Measurements from ENCODE around the gene VSIG8.
"Not testable (repeated sequence)": the region's sequence is repeated elsewhere in the genome, so short reads cannot be mapped to it uniquely, and the experiment has no call there.

VSIG8 gene, protein sequence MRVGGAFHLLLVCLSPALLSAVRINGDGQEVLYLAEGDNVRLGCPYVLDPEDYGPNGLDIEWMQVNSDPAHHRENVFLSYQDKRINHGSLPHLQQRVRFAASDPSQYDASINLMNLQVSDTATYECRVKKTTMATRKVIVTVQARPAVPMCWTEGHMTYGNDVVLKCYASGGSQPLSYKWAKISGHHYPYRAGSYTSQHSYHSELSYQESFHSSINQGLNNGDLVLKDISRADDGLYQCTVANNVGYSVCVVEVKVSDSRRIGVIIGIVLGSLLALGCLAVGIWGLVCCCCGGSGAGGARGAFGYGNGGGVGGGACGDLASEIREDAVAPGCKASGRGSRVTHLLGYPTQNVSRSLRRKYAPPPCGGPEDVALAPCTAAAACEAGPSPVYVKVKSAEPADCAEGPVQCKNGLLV

DNA sequence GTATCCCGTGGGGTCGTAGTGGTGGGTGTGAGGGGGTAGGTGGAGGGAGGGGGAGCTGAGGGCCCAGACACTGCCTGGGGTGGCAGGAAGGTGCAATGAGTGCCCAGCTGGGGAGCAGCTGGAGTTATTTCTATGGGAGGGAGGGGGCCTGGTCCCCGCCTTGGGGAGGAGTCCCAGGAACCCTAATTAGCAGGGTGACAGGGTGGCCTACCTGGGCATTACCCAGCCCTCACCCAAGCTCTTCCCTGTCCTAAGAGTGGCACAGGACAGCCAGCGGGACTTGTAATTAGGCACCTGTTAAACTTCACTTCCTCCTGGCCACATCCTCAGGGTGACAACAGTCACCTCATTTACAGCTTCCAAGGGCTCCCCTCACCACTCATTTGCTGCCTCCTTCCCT lies at the start of gene VSIG8:
TSS of gene VSIG8 (minus strand) at position 101 of the 400 bp plus-strand sequence. CDS start 136 bp downstream, outside the sequence.
- Mint-ChIP-seq H3K27me3 (peaks cover 6% of the 10 kb centered on the region), H3K4me3 (no peak within 1 kb of the TSS), H3K4me1 (ENCODE audit: low read depth) (peaks cover 6% of the 10 kb centered on the region), H3K9me3 (no peaks in the 10 kb centered on the region), H3K27ac (no peak within 1 kb of the TSS), H3K36me3 (ENCODE audit: low read depth) (no peaks in the 10 kb centered on the region)

DNA sequence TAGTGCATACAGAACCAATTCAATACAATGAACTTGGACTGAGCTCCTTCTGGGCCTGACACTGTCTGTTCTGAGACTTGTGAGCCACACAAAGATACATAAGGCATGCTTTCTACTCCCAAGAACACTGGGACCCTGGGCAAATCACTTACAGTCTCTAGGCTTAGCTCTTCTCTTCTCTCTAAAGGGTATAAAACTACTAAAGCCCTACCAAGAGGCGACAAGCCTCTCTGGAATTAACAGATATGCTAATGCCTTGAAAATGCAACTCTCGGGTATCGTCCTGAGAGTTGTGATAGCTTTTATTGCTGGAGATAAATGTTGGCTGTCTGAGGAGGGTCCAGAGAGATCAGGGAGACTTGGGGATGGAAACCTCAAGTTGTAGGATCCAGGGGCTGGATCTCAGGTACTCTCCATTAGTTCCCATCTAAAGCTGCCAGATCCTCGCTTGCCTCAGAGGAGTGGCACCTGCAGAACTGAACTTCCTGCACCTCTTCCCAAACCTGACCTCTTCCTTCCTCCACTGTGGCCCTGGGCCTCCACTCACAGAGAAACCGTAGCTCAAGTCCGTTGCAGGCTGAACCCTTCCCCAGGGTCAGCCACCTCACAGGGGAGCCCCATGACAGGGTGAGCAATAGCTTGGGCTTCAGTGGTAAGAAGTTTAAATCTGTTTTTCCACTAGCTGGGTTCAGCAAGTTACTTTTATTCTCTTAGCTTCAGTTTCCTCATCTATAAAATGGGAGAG lies 49.0 kb upstream of the VSIG8 start:
- H3K9me3 Mint-ChIP-seq: no peaks in the 10 kb centered on the region
- peak overlapping the region; percentile 96 for H3K27ac Mint-ChIP-seq
- H3K4me1 Mint-ChIP-seq (ENCODE audit: low read depth): peaks cover 49% of the 10 kb centered on the region
- H3K27me3 Mint-ChIP-seq: no peaks in the 10 kb centered on the region
- peaks cover 15% of the 10 kb centered on the region for H3K36me3 Mint-ChIP-seq (ENCODE audit: low read depth)
- H3K4me3 Mint-ChIP-seq: peak overlapping the region; percentile 30

DNA sequence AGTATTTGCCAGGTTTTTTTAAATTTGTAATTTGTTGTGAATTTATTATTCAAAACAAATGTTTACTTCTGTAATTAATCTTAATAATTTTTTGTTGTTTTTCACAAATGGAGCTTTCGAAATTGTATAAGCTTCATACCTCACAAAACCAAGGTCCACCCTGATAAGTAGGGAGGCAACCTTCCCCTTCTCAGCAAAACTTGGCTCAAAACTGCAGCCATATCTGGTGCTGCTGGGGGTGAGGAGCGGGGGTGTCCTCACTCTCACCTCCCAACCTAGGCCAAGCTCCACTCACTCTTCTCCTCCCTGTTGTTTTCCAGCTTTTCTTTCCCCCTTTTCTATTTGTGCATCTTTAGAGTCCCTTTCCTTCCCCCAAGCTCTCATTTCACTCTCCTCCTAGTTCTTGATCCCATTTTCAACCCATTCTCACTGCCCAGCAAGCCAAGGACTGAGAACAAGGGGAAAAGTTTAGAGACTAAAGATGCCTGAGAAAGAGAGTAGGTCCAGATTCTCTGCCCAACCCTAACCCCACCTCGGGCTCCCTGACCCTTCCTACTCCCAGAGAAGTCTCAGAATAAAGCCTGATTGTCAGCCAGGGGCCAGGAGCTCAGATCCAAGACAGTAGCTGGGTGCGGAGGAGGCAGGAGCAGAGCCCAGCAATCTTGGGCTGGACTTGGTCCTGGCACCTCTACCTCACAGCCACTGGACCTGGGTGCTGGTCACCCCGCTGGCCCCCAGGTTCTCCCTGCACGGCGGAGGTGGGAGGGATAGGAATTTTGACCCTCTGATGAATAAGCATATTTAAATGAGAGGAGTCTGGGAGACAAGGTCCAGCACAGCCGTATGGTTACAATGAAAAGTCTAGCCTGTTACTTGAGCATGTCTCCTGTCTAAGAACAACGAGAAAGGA lies 45.8 kb upstream of the VSIG8 start:
- no peak overlapping the region for H3K4me3 Mint-ChIP-seq
- no peak overlapping the region for H3K27ac Mint-ChIP-seq
- no peaks in the 10 kb centered on the region for H3K36me3 Mint-ChIP-seq (ENCODE audit: low read depth)
- no peaks in the 10 kb centered on the region for H3K9me3 Mint-ChIP-seq
- H3K4me1 Mint-ChIP-seq (ENCODE audit: low read depth): peaks cover 40% of the 10 kb centered on the region
- H3K27me3 Mint-ChIP-seq: no peaks in the 10 kb centered on the region

DNA sequence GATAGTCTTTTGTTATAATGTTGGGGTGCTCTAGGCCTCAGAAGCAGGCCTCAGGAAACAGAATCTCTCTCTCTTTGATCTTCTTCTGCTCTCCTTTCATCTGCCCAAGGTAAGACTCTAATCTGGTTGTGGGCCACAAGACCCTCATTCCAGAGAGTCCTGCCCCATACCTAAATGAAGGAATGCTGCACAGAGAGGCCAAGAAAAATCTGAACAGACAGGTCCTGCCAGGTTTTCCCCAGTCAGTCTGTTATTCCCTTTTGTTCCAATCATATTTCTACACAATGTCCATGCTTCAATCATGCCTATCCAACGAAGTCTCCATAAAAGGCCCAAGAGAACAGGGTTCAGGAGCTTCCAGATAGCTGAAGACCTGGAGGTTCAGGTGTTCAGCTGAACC lies 44.5 kb upstream of the VSIG8 start:
- H3K4me3 Mint-ChIP-seq: no peak overlapping the region
- H3K36me3 Mint-ChIP-seq (ENCODE audit: low read depth): no peaks in the 10 kb centered on the region
- H3K27ac Mint-ChIP-seq: no peak overlapping the region
- H3K9me3 Mint-ChIP-seq: no peaks in the 10 kb centered on the region
- no peaks in the 10 kb centered on the region for H3K27me3 Mint-ChIP-seq
- peaks cover 28% of the 10 kb centered on the region for H3K4me1 Mint-ChIP-seq (ENCODE audit: low read depth)

DNA sequence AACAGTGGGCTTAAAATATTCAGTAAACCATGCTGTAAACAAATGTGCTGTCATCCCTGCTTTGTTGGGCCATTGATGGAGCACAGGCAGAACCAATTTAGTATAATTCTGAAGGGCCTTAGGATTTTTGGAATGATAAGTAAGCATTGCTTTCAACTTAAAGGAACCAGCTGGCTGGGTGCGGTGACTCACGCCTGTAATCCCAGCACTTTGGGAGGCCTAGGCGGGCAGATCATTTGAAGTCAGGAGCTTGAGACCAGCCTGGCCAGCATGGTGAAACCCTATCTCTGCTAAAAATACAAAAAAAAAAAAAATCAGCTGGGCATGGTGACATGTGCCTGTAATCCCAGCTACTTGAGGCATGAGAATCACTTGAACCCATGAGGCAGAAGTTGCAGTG lies 41.6 kb upstream of the VSIG8 start:
- not testable (repeated sequence) for H3K27me3 Mint-ChIP-seq; H3K9me3 Mint-ChIP-seq; H3K27ac Mint-ChIP-seq; H3K4me3 Mint-ChIP-seq; H3K4me1 Mint-ChIP-seq (ENCODE audit: low read depth); H3K36me3 Mint-ChIP-seq (ENCODE audit: low read depth)

DNA sequence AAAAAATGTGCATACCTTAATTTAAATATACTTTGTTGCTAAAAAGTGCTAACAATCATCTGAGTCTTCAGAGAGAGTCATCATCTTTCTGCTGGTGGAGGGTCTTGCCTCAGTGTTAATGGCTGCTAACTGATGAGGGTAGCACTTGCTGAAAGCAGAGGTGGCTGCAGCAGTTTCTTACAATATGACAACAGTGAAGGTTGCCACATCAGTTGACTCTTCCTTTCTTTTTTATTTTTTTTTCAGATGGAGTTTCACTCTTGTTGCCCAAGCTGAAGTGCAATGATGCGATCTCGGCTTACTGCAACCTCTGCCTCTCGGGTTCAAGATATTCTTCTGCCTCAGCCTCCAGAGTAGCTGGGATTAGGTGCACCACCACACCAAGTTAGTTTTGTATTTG lies 40.1 kb upstream of the VSIG8 start:
- no peaks in the 10 kb centered on the region for H3K9me3 Mint-ChIP-seq
- H3K4me3 Mint-ChIP-seq: no peak overlapping the region
- H3K4me1 Mint-ChIP-seq (ENCODE audit: low read depth): no peaks in the 10 kb centered on the region

DNA sequence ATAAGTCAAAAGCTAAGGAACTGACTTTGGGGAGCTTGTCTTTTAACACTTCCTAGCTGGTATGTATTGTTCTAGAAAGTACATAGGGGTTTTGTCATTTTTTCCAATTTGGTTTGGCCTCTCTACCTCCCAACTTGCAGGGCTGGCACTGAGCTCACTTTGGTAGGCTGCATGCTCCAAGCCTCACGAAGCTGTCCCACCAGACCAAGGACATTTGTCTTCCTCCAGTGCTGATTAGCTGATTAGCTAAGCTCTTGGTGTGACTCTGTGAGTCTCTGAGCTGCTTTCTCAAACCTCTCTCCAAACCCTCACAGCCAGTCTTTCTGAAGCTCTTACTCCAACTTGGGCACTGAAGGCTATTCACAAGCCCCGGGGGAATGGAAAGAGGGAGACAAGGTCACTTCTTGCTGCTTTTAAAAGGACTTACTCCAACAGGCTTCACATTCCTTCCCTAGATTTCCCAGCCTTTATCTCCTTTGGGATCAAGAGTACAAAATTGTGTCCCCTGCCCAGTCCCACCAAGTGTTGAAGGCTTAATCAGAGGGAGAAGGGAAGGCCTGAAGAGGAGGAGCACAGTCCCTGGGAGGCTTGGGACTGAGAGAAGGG lies 38.4 kb upstream of the VSIG8 start:
- H3K4me3 Mint-ChIP-seq: no peak overlapping the region
- H3K27me3 Mint-ChIP-seq: no peaks in the 10 kb centered on the region
- no peaks in the 10 kb centered on the region for H3K9me3 Mint-ChIP-seq
- no peak overlapping the region for H3K27ac Mint-ChIP-seq
- no peaks in the 10 kb centered on the region for H3K36me3 Mint-ChIP-seq (ENCODE audit: low read depth)
- peaks cover 5% of the 10 kb centered on the region for H3K4me1 Mint-ChIP-seq (ENCODE audit: low read depth)

More for the DNA sequence above, 40.1 kb upstream of the VSIG8 start:
- no peak overlapping the region for H3K27ac Mint-ChIP-seq
- H3K36me3 Mint-ChIP-seq (ENCODE audit: low read depth): no peaks in the 10 kb centered on the region
- no peaks in the 10 kb centered on the region for H3K27me3 Mint-ChIP-seq

DNA sequence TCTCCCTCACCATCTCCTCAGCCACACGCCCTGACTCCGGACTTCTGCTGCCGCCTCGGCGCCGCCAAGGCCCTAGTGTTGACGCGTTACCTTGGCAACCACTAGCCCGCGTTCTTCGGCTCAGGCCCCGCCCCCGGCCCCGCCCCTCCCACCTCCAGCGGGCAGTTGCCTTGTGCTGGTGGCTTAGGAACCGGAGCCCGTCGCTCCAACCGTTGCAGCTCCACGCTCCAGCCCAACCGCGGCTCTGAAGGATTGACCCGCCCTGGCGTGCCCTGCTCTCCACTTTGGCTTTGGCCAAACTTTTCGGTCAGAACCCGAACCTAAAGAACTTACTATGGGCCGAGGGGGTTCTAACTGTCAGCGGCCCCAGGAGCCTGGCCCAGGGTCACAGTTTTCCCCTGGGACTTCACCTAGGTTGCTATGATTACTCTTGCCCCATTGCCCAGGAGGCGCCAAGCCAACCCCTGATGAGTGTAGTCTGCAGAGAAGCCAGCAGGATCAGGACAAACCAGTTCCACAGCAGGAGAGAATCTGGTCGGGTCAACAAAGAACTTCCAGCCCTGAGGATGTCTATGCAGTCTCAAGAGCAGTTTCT lies 37.7 kb upstream of the VSIG8 start, which contains the start of gene CFAP45:
TSS of gene CFAP45 (minus strand) at position 80 of the 595 bp plus-strand sequence. CDS start at position 13, 67 bp downstream.
- Mint-ChIP-seq H3K4me3 (no peak within 1 kb of the TSS), H3K27ac (peak within 1 kb of the TSS; percentile 10), H3K4me1 (ENCODE audit: low read depth) (peaks cover 5% of the 10 kb centered on the region), H3K27me3 (no peaks in the 10 kb centered on the region), H3K36me3 (ENCODE audit: low read depth) (no peaks in the 10 kb centered on the region), H3K9me3 (no peaks in the 10 kb centered on the region)

DNA sequence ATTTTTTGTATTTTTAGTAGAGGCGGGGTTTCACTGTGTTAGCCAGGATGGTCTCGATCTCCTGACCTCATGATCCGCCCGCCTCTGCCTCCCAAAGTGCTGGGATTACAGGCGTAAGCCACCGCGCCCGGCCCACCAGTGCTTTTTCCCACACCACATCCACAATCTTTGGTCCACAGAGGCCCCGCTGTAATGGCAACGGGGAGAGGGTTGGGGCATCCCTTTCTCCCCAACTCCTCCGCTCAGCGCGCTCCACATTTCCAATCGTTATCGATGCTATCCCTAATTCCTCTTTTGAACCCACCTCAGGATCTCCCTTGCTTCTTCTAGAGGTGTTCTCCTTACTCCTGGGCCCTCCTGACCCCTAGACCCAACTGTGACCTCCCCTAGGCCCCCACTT lies 37.2 kb upstream of the VSIG8 start:
- H3K9me3 Mint-ChIP-seq; H3K4me1 Mint-ChIP-seq (ENCODE audit: low read depth); H3K36me3 Mint-ChIP-seq (ENCODE audit: low read depth); H3K4me3 Mint-ChIP-seq; H3K27ac Mint-ChIP-seq; H3K27me3 Mint-ChIP-seq: not testable (repeated sequence)

DNA sequence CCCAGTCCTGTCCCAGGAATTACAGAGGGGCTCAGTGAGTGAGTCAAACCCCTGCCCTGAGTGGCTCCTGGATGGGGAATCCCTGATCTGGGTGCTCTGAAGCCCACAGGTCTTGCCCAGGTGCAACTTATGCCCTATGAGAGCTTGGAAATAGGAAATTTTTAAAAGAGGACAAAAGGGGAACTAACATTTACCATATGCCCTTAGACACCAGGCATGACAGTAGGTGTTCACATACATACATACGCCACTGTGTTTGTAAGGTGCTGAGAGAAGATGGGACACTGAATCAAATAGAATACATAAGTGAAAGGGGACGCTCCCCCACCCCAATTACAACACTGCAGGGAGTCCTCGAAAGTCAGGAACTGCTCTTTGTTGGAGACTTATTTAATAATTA lies 36.1 kb upstream of the VSIG8 start:
- Mint-ChIP-seq H3K4me3 (no peak overlapping the region), H3K9me3 (no peaks in the 10 kb centered on the region), H3K27ac (no peak overlapping the region), H3K36me3 (ENCODE audit: low read depth) (no peaks in the 10 kb centered on the region), H3K4me1 (ENCODE audit: low read depth) (peaks cover 5% of the 10 kb centered on the region), H3K27me3 (no peaks in the 10 kb centered on the region)

DNA sequence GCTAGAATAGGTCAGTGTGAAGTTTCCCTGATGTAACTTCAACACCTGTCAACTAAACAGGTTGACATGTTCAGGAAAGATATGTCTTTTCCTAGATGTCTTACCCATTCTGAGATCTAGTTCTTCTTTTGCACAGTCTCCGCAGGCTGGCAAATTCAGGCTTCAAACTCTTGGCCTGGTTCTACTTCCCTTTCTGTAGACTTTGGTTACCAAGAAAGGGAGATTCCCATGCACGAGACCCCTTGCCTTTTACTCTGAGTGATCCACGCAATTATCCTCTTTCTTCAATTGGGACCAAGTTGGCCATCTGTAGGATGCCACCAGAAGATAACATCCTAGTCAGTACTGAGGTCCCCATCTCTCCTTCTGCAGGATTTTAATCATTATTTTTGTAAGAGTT lies 35.5 kb upstream of the VSIG8 start:
- H3K27me3 Mint-ChIP-seq: no peaks in the 10 kb centered on the region
- H3K4me3 Mint-ChIP-seq: no peak overlapping the region
- no peak overlapping the region for H3K27ac Mint-ChIP-seq
- no peaks in the 10 kb centered on the region for H3K36me3 Mint-ChIP-seq (ENCODE audit: low read depth)
- no peaks in the 10 kb centered on the region for H3K9me3 Mint-ChIP-seq
- peaks cover 5% of the 10 kb centered on the region for H3K4me1 Mint-ChIP-seq (ENCODE audit: low read depth)

DNA sequence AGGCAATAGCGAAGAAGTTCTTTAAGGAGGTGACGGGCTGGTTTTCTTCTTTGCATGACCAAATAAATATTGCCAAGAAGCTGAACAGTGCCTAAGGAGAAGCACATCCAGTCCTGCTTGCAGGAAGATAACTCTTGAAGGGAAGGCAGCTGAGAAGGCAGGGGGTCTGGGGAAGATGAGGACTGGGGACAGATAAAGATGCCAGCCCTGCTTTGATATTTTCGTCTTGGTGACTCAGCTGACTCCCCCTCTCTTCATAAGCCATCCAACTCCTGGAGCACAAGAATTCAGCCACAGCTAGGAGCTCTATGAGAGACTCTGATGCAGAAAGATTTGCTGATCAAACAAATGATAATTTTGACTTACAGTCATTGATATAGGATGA lies 34.1 kb upstream of the VSIG8 start:
- H3K4me1 Mint-ChIP-seq (ENCODE audit: low read depth): peaks cover 7% of the 10 kb centered on the region
- no peaks in the 10 kb centered on the region for H3K36me3 Mint-ChIP-seq (ENCODE audit: low read depth)
- no peaks in the 10 kb centered on the region for H3K9me3 Mint-ChIP-seq
- H3K27ac Mint-ChIP-seq: no peak overlapping the region
- H3K4me3 Mint-ChIP-seq: no peak overlapping the region
- no peaks in the 10 kb centered on the region for H3K27me3 Mint-ChIP-seq

DNA sequence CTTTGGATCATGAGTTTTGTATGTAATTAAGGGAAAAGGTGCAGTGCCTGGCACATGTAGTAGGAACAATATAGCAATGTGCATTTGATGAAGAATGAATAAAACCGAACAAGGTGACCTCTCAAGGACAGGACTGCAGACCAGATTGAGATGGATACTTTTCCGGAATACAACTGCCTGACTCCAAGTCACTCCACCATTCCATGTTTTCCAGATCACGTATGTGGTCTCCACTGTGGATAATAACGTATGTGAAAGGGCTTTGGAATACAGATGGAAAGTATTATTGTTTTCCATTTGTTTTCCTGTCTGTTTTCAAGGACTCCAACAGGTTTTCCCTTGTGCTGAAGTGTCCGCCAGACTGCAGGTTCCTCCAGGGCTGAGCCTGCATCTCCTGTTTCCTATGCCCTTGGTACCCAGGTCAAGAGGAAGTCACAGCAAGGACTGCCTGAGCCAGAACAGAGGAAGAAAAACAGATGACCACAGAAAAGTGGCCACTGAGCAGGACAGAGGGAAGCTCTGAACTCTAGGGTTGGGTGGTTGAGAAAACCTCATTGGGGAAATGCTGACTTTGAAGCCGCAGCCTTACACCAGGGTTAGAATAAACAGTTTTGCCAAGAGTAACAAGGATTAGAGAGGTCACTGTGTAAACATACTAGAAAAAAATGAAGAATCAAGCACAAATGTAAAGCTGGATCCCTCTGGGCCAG lies 33.5 kb upstream of the VSIG8 start:
- no peaks in the 10 kb centered on the region for H3K36me3 Mint-ChIP-seq (ENCODE audit: low read depth)
- no peak overlapping the region for H3K4me3 Mint-ChIP-seq
- H3K27ac Mint-ChIP-seq: no peak overlapping the region
- no peaks in the 10 kb centered on the region for H3K27me3 Mint-ChIP-seq
- H3K9me3 Mint-ChIP-seq: no peaks in the 10 kb centered on the region
- H3K4me1 Mint-ChIP-seq (ENCODE audit: low read depth): peaks cover 11% of the 10 kb centered on the region

DNA sequence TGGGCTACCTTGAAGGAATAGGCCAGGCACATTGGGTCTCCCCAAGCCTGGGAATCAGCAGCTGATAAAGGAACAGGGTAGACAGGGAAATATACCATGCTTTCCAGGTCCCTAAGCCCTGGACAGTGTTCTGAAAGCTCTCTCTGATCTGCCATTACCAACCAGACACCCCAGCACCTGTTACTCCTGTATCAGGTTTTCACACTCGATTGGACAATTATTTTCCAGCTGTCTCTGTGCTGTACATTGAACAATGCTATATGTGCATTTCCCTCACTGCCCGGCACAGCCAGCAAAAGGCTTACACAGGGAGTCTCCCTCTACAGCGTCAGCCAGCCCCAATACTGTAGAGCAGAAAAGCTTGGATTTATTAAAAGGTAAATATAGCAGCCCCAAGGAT lies 32.8 kb upstream of the VSIG8 start:
- no peaks in the 10 kb centered on the region for H3K27me3 Mint-ChIP-seq
- H3K27ac Mint-ChIP-seq: no peak overlapping the region
- H3K36me3 Mint-ChIP-seq (ENCODE audit: low read depth): no peaks in the 10 kb centered on the region
- H3K4me1 Mint-ChIP-seq (ENCODE audit: low read depth): peaks cover 13% of the 10 kb centered on the region
- H3K9me3 Mint-ChIP-seq: no peaks in the 10 kb centered on the region
- H3K4me3 Mint-ChIP-seq: no peak overlapping the region

Data from stimulated activated naive CD8-positive, alpha-beta T cell treated with anti-CD3 and anti-CD28 coated beads, Interleukin-15, Interleukin-2, amounts not matched to agents 100 ng/mL and 50 ng/mL, for 24 hours (primary cell).